Gastroesophageal sphincter (tissue), 3 donors: ENCODE measurements around the gene PTGES3L.

ENCODE experiments used
- CTCF ChIP-seq, 4 experiments: fragments of 200-600 bp in 2 of 4; fragments of 450-650 bp in 2 of 4; sonication (generic) in 1 of 4; IDR thresholded peaks; one replicate each; pipeline ENCODE4 v1.5.1; 2017 to 2019; ENCODE audit warnings: antibody characterized with exemption in 4 of 4, mild to moderate bottlenecking in 2 of 4, moderate library complexity in 2 of 4
- EP300 ChIP-seq: sonication (generic); formaldehyde crosslinking; IDR thresholded peaks from one replicate; pipeline ENCODE4 v1.6.1; 2017; ENCODE audit warnings: antibody characterized with exemption, mild to moderate bottlenecking
- POLR2AphosphoS5 ChIP-seq: sonication (generic); formaldehyde crosslinking; IDR thresholded peaks from one replicate; pipeline ENCODE4 v1.6.1; 2017; ENCODE audit warnings: antibody characterized with exemption

- no peak for TF ChIP-seq CTCF (IDR thresholded peaks at IDR 0.05)
- no peak for TF ChIP-seq EP300
- TF ChIP-seq POLR2AphosphoS5, result no peak
Measured at GRCh38 chr17:42920106-42920900, 59.6 kb downstream of the PTGES3L start.
